HG02981 (cell line): ENCODE results near the gene GLRB.
"Not testable (repeated sequence)": the region's sequence is repeated elsewhere in the genome, so short reads cannot be mapped to it uniquely, and the experiment has no call there.

Experiments
- ATAC-seq: cut with Tn5 transposase; IDR thresholded peaks from one replicate; pipeline ENCODE4 v1.9.1; 2021; ENCODE audit warnings: mild to moderate bottlenecking, moderate library complexity; ENCODE audit not compliant: unreplicated experiment

Gene GLRB

GRCh38 chr4:157075811-157076577, at the start of gene GLRB:
TSS of gene GLRB (plus strand) at chr4:157076150. CDS start at chr4:157078025, 1,875 bp downstream.
- no peak for ATAC-seq

GRCh38 chr4:157035471-157035870, 40.5 kb upstream of the GLRB start:
- no peak for ATAC-seq

GRCh38 chr4:157040405-157040804, 35.5 kb upstream of the GLRB start:
- no peak for ATAC-seq

- ATAC-seq = no peak
Observed at GRCh38 chr4:157043131-157043530, 32.8 kb upstream of the GLRB start.

GRCh38 chr4:157045507-157046127, 30.3 kb upstream of the GLRB start:
- peak; percentile 86 for ATAC-seq

GRCh38 chr4:157048248-157048647, 27.7 kb upstream of the GLRB start:
- no peak for ATAC-seq

GRCh38 chr4:157050561-157050960, 25.4 kb upstream of the GLRB start:
- ATAC-seq = no peak

GRCh38 chr4:157052429-157053040, 23.4 kb upstream of the GLRB start:
- ATAC-seq = no peak

GRCh38 chr4:157057218-157057617, 18.7 kb upstream of the GLRB start:
- ATAC-seq = no peak

- not testable (repeated sequence) for ATAC-seq
Observed at GRCh38 chr4:157058899-157059298, 17.1 kb upstream of the GLRB start.

- no peak for ATAC-seq
Observed at GRCh38 chr4:157072002-157072401, 3.9 kb upstream of the GLRB start.

GRCh38 chr4:157075401-157075800, 549 bp upstream of the GLRB start:
- ATAC-seq = no peak

- no peak for ATAC-seq
Observed at GRCh38 chr4:157076578-157076947, 613 bp downstream of the GLRB start.

- no peak for ATAC-seq
Observed at GRCh38 chr4:157079441-157079840, 3.5 kb downstream of the GLRB start.

GRCh38 chr4:157080605-157081004, 4.7 kb downstream of the GLRB start:
- ATAC-seq = no peak

- ATAC-seq = no peak
Observed at GRCh38 chr4:157095716-157096115, 19.8 kb downstream of the GLRB start.

- no peak for ATAC-seq
Observed at GRCh38 chr4:157096439-157096838, 20.5 kb downstream of the GLRB start.

GRCh38 chr4:157099506-157099905, 23.6 kb downstream of the GLRB start:
- ATAC-seq = no peak

GRCh38 chr4:157104541-157104940, 28.6 kb downstream of the GLRB start:
- no peak for ATAC-seq

- no peak for ATAC-seq
Observed at GRCh38 chr4:157114671-157115070, 38.7 kb downstream of the GLRB start.

- ATAC-seq = no peak
Observed at GRCh38 chr4:157115613-157116335, 39.8 kb downstream of the GLRB start.
